Measurements from ENCODE around the gene PLXNA2. TPM values are rescaled to one million over a fixed set of nuclear protein-coding genes. Genes with fewer than 3 reads are reported as not detected.

PLXNA2 gene
- polyA plus RNA-seq, 1 of the 3 experiments (the other 2 are of a cell fraction) = 8.5 TPM

DNA sequence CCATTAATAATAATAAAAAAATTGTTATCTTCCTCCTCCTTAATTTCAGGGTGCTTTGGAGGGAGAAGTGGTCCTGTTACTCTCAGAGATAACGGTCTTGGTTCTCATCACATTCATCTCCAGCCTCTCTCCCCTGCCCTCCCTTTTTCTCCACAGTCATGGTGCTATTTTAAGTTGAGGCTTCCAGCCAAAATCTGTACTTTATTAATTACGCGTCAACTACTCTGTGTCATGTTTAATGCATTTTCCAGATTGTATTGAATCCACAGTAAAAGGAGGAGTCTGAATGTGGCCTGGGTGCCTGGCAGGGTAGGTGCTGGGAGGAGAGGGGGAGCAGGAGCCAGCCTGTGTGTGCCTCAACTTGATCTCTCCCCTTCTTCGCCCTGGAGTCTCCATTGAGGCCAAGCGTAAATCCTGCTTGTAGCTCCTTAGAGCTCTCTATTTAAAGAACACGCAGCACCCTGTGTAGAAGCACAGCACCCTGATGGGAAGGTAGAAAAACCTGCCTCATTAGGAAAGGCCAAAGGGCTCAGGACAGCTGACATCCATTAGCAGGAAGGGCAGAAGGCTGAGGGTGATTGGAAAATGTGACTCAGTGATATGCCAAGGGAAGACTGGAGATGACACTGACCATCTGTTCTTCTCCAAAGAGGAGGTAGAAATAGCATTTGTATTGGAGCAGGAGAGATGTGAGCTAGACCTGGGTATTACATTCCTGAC, 82.4 kb downstream of the PLXNA2 start:
- Histone ChIP-seq H3K9me2 (no peaks in the 10 kb centered on the region), H3K27ac (ENCODE audit: low read depth in 2 of 2, low read length in 1 of 2) (peak overlapping the region; percentile 89 to 99), H3K36me3 (replicated peaks in 1 of 2; ENCODE audit: control insufficient read depth in 1 of 2, insufficient read depth in 2 of 2, low read length in 1 of 2) (peaks cover 0 to 3% of the 10 kb centered on the region in 2 experiments), H3K9me3 (no peaks in the 10 kb centered on the region), H4K20me1 (ENCODE audit: insufficient read depth) (no peaks in the 10 kb centered on the region), H3K9ac (peak overlapping the region; percentile 49; the same call in 1 of the 2 replicates), H3K4me1 (ENCODE audit: control insufficient read depth in 1 of 2, insufficient read depth in 2 of 2, low read depth in 1 of 2, low read length in 1 of 2) (peaks cover 54 to 86% of the 10 kb centered on the region in 2 experiments), H2AFZ (ENCODE audit: low read depth) (no peak overlapping the region), H3K4me2 (peak overlapping the region; percentile 60), H3K79me2 (ENCODE audit: insufficient read depth) (peaks cover 45% of the 10 kb centered on the region; the same call in 1 of the 2 replicates), H3K4me3 (ENCODE audit: low read depth in 2 of 2, low read length in 1 of 2) (no peak overlapping the region), H3K27me3 (ENCODE audit: insufficient read depth) (no peaks in the 10 kb centered on the region), H3F3A (replicated peaks; ENCODE audit: insufficient read depth) (peaks cover 27% of the 10 kb centered on the region)
- ChIA-PET POLR2A (no interaction called here), CTCF (interaction anchor here (0.6 to 3.0 kb wide), 9 partner anchors 19 to 139 kb away, joined by 3 to 26 read pairs (median 4); partner anchors contain the start of gene PLXNA2)
- 41% methylated on average over 6 of the region's 6 CpGs for WGBS (ENCODE audit: low lambda C conversion rate)
- peak; percentile 60 for DNase-seq
- TF ChIP-seq YY1 (IDR thresholded peaks at IDR 0.05; ENCODE audit: low read depth) = no peak
- peak; percentile 40; the same call in 1 of the 2 replicates for TF ChIP-seq POLR2AphosphoS5 (IDR thresholded peaks at IDR 0.05; ENCODE audit: low read depth, low read length)
- TF ChIP-seq, protein P1, sequence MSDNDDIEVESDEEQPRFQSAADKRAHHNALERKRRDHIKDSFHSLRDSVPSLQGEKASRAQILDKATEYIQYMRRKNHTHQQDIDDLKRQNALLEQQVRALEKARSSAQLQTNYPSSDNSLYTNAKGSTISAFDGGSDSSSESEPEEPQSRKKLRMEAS (IDR thresholded peaks at IDR 0.05; ENCODE audit: low read depth) = no peak
- TF ChIP-seq JUND (IDR thresholded peaks at IDR 0.05) = peak; percentile 56
- TF ChIP-seq, protein P2, sequence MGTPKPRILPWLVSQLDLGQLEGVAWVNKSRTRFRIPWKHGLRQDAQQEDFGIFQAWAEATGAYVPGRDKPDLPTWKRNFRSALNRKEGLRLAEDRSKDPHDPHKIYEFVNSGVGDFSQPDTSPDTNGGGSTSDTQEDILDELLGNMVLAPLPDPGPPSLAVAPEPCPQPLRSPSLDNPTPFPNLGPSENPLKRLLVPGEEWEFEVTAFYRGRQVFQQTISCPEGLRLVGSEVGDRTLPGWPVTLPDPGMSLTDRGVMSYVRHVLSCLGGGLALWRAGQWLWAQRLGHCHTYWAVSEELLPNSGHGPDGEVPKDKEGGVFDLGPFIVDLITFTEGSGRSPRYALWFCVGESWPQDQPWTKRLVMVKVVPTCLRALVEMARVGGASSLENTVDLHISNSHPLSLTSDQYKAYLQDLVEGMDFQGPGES (IDR thresholded peaks at IDR 0.05; ENCODE audit: low read depth, low read length) = no peak
- TF ChIP-seq ELF1 (IDR thresholded peaks at IDR 0.05) = no peak
- TF ChIP-seq TEAD4 (IDR thresholded peaks at IDR 0.05; ENCODE audit: borderline replicate concordance, insufficient read depth) = peak; percentile 62
- peak; percentile 68 for TF ChIP-seq FOXJ3 (CRISPR knock-in tag; IDR thresholded peaks at IDR 0.05)
- 0 out of 2 replicates have a peak, but pooled peaks have one; percentile 21 for TF ChIP-seq RXRA (IDR thresholded peaks at IDR 0.05; ENCODE audit: borderline replicate concordance, low read depth)
- TF ChIP-seq, protein P3, sequence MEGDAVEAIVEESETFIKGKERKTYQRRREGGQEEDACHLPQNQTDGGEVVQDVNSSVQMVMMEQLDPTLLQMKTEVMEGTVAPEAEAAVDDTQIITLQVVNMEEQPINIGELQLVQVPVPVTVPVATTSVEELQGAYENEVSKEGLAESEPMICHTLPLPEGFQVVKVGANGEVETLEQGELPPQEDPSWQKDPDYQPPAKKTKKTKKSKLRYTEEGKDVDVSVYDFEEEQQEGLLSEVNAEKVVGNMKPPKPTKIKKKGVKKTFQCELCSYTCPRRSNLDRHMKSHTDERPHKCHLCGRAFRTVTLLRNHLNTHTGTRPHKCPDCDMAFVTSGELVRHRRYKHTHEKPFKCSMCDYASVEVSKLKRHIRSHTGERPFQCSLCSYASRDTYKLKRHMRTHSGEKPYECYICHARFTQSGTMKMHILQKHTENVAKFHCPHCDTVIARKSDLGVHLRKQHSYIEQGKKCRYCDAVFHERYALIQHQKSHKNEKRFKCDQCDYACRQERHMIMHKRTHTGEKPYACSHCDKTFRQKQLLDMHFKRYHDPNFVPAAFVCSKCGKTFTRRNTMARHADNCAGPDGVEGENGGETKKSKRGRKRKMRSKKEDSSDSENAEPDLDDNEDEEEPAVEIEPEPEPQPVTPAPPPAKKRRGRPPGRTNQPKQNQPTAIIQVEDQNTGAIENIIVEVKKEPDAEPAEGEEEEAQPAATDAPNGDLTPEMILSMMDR (IDR thresholded peaks at IDR 0.05) = no peak
- TF ChIP-seq MEF2A (IDR thresholded peaks at IDR 0.05; ENCODE audit: borderline replicate concordance, low read depth) = peak; percentile 90
- peak; percentile 85 for TF ChIP-seq TCF12 (IDR thresholded peaks at IDR 0.05)
- peak; percentile 84 for TF ChIP-seq GATA2 (CRISPR knock-in tag; IDR thresholded peaks at IDR 0.05)
- no peak for TF ChIP-seq EZH2phosphoT487 (IDR thresholded peaks at IDR 0.05; ENCODE audit: borderline replicate concordance, low read depth)
- TF ChIP-seq CHD2 (IDR thresholded peaks at IDR 0.05; ENCODE audit: low read length, partially characterized antibody) = peak; percentile 7
- no peak for TF ChIP-seq TAF1 (IDR thresholded peaks at IDR 0.05; ENCODE audit: borderline replicate concordance, low read depth, low read length)
- peak; percentile 16; the same call in 1 of the 2 replicates for TF ChIP-seq SIN3A (IDR thresholded peaks at IDR 0.05; ENCODE audit: borderline replicate concordance, low read depth, low read length)
- peak; percentile 90 for TF ChIP-seq NFIC (IDR thresholded peaks at IDR 0.05; ENCODE audit: borderline replicate concordance)
- TF ChIP-seq FOXM1 (IDR thresholded peaks at IDR 0.05; ENCODE audit: low read depth) = 0 out of 2 replicates have a peak, but pooled peaks have one; percentile 49
- TF ChIP-seq, protein P4, sequence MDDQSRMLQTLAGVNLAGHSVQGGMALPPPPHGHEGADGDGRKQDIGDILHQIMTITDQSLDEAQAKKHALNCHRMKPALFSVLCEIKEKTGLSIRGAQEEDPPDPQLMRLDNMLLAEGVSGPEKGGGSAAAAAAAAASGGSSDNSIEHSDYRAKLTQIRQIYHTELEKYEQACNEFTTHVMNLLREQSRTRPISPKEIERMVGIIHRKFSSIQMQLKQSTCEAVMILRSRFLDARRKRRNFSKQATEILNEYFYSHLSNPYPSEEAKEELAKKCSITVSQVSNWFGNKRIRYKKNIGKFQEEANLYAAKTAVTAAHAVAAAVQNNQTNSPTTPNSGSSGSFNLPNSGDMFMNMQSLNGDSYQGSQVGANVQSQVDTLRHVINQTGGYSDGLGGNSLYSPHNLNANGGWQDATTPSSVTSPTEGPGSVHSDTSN (IDR thresholded peaks at IDR 0.05) = peak; percentile 90
- TF ChIP-seq, protein P5, sequence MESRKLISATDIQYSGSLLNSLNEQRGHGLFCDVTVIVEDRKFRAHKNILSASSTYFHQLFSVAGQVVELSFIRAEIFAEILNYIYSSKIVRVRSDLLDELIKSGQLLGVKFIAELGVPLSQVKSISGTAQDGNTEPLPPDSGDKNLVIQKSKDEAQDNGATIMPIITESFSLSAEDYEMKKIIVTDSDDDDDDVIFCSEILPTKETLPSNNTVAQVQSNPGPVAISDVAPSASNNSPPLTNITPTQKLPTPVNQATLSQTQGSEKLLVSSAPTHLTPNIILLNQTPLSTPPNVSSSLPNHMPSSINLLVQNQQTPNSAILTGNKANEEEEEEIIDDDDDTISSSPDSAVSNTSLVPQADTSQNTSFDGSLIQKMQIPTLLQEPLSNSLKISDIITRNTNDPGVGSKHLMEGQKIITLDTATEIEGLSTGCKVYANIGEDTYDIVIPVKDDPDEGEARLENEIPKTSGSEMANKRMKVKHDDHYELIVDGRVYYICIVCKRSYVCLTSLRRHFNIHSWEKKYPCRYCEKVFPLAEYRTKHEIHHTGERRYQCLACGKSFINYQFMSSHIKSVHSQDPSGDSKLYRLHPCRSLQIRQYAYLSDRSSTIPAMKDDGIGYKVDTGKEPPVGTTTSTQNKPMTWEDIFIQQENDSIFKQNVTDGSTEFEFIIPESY (IDR thresholded peaks at IDR 0.05; ENCODE audit: borderline replicate concordance, low read depth) = no peak
- TF ChIP-seq EP300 (IDR thresholded peaks at IDR 0.05; ENCODE audit: borderline replicate concordance in 1 of 2, low read depth in 1 of 2, low read length in 1 of 2) = peak; percentile 75 to 86
- TF ChIP-seq RAD21 (IDR thresholded peaks at IDR 0.05; ENCODE audit: low read length) = no peak
- peak; percentile 65 for TF ChIP-seq RCOR1 (IDR thresholded peaks at IDR 0.05; ENCODE audit: low read length)

Measured in SK-N-SH (cell line).